22Rv1 (cell line): ENCODE measurements around the gene ZNF362.

Source experiments
- CTCF ChIP-seq: fragments of 450-650 bp; IDR thresholded peaks from 2 replicates; pipeline ENCODE4 v1.5.1; 2017; ENCODE audit warnings: mild to moderate bottlenecking
- ZFX ChIP-seq: fragments of 450-650 bp; IDR thresholded peaks from 2 replicates; pipeline ENCODE4 v1.6.1; 2017; ENCODE audit warnings: antibody characterized with exemption, borderline replicate concordance

GRCh38 chr1:33228935-33229487, 27.3 kb upstream of the ZNF362 start:
- no peak for TF ChIP-seq CTCF
- TF ChIP-seq ZFX, result no peak
